Activated naive CD8-positive, alpha-beta T cell treated with anti-CD3 and anti-CD28 coated beads, Interleukin-2, amount 50 U/mL, for 24 hours (primary cell): Measurements from ENCODE around the gene E2F2.

Experiments used
- ATAC-seq: fragments of 150-1000 bp; cut with Tn5 transposase; one replicate; pipeline ENCODE4 v1.10.0; 2021
- DNase-seq: peaks from one replicate; pipeline ENCODE4 v3.0.0; 2021
- H3K27ac Mint-ChIP-seq: one replicate; pipeline ENCODE4 v1.8.0; 2021; ENCODE audit warnings: mild to moderate bottlenecking, mixed read lengths
- H3K27me3 Mint-ChIP-seq: one replicate; pipeline ENCODE4 v1.8.0; 2021; ENCODE audit warnings: mixed read lengths
- H3K36me3 Mint-ChIP-seq: one replicate; pipeline ENCODE4 v1.8.0; 2021; ENCODE audit warnings: low read depth, mixed read lengths
- H3K4me1 Mint-ChIP-seq: one replicate; pipeline ENCODE4 v1.8.0; 2021; ENCODE audit warnings: mixed read lengths
- H3K4me3 Mint-ChIP-seq: one replicate; pipeline ENCODE4 v1.8.0; 2021; ENCODE audit warnings: mild to moderate bottlenecking, moderate library complexity, mixed read lengths
- H3K9me3 Mint-ChIP-seq: one replicate; pipeline ENCODE4 v1.8.0; 2021; ENCODE audit warnings: mixed read lengths

E2F2 gene

DNA sequence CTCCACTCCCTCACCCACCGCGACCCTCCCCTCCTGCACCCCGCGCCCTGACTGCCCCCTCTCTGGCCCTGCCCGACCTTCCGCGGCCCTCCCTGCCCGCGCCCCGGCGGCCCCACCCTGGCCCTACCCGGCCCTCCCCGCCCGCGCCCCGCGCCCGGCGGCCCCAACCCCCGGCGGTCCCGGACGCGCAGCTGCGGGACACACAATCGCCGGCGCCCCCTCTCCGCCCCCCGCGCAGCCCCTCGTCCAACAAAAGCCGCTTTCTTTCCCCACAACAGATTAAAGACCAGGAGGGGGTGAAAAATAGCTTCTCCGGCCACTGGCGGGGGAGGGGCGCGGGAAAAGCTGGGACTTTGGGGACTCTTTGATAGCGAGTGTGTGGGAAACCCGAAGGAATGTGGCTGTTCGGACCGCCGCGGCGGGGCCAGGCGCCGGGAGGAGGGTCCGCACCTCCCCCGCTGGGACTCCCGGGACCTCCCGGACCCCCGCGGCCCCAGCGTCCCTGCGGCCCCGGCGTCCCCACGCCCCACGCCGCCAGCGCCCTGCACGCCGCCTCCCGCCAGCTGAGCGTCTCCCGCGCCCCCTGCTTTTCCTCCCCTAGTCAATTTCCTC is 37.1 kb upstream of the E2F2 start:
- peak; percentile 24 for ATAC-seq
- H3K27ac Mint-ChIP-seq: peak overlapping the region; percentile 95
- no peak for DNase-seq
- H3K27me3 Mint-ChIP-seq: peaks cover 18% of the 10 kb centered on the region
- H3K36me3 Mint-ChIP-seq: no peaks in the 10 kb centered on the region
- peak overlapping the region; percentile 87 for H3K4me3 Mint-ChIP-seq
- H3K9me3 Mint-ChIP-seq: no peaks in the 10 kb centered on the region
- H3K4me1 Mint-ChIP-seq: peaks cover 18% of the 10 kb centered on the region

DNA sequence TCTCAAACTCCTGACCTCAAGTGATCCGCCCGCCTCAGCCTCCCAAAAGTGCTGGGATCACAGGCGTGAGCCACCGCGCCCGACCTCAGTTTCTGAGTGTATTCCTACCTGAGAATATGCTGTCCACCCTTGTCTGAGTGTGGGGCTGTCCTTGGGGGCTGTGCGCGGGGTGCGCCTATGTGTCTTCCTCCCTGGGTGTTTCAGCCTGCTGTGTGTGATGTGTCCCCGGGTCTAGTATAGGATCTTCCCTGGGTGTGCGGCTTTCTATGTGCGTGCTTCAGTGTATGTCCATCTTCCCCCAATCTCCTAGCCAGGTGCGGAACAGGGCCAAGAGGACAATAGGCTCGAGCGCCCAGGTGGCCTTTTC is 36.6 kb upstream of the E2F2 start:
- Mint-ChIP-seq H3K36me3 (no peaks in the 10 kb centered on the region), H3K4me3 (peak overlapping the region; percentile 60), H3K9me3 (no peaks in the 10 kb centered on the region), H3K27ac (peak overlapping the region; percentile 54), H3K4me1 (peaks cover 22% of the 10 kb centered on the region), H3K27me3 (peaks cover 18% of the 10 kb centered on the region)
- ATAC-seq (peak; percentile 20), DNase-seq (no peak)

DNA sequence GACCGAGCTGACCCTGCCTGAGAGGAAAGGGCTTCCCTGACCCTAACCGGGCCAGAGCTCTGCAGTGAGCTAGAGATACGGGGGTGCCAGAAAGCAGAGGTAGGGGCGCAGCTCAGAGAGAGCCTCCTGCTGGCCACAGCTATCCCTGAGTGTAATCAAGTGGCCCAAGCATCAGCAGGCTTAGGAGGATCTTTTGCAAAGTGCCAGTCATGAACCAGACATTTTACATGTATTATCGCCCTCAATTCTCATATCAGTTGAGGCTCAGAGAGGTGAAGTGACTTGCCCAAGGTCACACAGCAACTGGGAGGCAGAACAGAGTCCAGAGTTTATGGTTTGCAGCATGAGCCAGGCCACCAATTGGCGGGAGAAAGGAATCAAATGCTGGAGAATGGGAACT is 35.3 kb upstream of the E2F2 start:
- ATAC-seq (no peak), DNase-seq (no peak)
- H3K27ac Mint-ChIP-seq: peak overlapping the region; percentile 45
- peak overlapping the region; percentile 25 for H3K4me3 Mint-ChIP-seq
- H3K4me1 Mint-ChIP-seq: peaks cover 33% of the 10 kb centered on the region
- no peaks in the 10 kb centered on the region for H3K9me3 Mint-ChIP-seq
- peaks cover 21% of the 10 kb centered on the region for H3K27me3 Mint-ChIP-seq
- H3K36me3 Mint-ChIP-seq: no peaks in the 10 kb centered on the region

DNA sequence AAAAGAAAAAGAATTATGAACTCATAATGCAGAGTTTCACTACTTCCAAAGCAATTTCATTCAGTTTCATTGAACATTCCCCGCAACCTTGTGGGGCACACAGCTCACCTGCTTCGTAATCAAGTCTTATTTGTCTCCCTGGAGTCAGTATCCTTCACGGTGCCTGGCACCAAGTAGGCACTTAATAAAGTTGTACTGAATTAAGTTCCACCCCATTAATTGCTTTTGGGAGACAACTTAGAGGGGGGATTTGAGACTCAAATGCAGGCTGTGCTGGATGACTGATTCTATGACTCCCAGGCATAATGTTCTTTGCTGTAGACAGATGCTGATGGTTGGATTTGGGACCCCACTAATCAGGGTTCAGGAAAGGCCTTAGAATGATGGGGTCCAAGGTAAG is 34.7 kb upstream of the E2F2 start:
- H3K9me3 Mint-ChIP-seq: no peaks in the 10 kb centered on the region
- H3K4me1 Mint-ChIP-seq: peaks cover 37% of the 10 kb centered on the region
- H3K27ac Mint-ChIP-seq: peak overlapping the region; percentile 45
- H3K27me3 Mint-ChIP-seq: peaks cover 22% of the 10 kb centered on the region
- no peaks in the 10 kb centered on the region for H3K36me3 Mint-ChIP-seq
- DNase-seq: no peak
- no peak overlapping the region for H3K4me3 Mint-ChIP-seq
- no peak for ATAC-seq

DNA sequence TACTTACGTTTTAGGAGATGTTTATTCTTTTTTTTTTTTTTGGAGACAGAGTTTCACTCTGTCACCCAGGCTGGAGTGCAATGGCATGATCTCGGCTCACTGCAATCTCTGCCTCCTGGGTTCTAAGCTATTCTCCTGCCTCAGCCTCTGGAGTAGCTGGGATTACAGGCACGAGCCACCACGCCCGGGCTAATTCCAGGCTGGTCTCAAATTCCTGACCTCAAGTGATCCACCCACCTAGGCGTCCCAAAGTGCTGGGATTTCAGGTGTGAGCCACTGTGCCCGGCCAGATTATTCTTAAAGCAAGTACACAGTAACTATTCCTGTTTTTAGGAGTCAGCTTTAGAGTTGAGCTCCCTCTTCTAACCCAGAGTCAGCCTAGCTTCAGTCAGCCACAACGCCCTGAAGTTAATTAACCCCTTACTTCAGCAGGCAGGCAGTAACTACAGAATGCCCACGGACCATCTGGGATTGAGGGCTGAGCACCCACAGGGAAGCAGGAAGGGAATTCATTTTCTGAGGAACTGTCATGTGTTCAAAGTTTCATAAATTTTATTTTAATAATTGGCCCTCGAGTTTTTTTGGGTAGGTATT is 33.6 kb upstream of the E2F2 start:
- DNase-seq (no peak), ATAC-seq (no peak)
- Mint-ChIP-seq H3K27ac (no peak overlapping the region), H3K4me3 (no peak overlapping the region), H3K36me3 (no peaks in the 10 kb centered on the region), H3K9me3 (no peaks in the 10 kb centered on the region), H3K4me1 (peaks cover 48% of the 10 kb centered on the region), H3K27me3 (peaks cover 22% of the 10 kb centered on the region)

DNA sequence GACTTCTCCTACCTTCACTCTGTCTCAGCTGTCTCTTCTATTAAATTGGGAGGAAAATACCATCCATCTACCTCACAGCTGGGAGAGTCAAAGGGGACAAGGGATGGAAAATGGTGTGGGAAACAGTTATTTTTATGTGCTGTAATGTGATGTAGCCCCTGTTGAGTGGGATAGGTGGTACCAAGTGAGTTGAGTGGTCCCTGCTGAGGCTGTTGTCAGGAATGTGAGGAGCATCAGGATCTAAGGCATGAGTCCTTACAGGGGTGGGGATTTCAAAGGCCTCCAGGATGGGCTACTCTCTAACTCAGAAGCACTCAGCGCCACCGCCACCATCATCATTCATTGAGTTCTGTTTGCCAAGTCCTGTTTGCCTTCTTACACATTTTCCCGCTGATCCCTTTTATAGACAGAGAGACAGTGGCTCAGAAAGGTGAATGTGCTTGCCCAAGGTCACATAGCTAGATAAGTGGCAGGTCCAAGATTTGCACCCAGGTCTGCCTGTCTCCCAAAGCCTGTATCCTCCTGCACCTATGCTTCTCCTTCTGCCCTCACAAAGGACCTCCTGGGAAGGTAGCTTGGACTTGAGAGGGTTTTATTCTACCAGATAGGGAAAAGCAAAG is 32.8 kb upstream of the E2F2 start:
- no peak overlapping the region for H3K4me3 Mint-ChIP-seq
- H3K36me3 Mint-ChIP-seq: no peaks in the 10 kb centered on the region
- H3K27me3 Mint-ChIP-seq: peaks cover 21% of the 10 kb centered on the region
- no peak for ATAC-seq
- no peak overlapping the region for H3K27ac Mint-ChIP-seq
- peaks cover 50% of the 10 kb centered on the region for H3K4me1 Mint-ChIP-seq
- no peak for DNase-seq
- no peaks in the 10 kb centered on the region for H3K9me3 Mint-ChIP-seq

DNA sequence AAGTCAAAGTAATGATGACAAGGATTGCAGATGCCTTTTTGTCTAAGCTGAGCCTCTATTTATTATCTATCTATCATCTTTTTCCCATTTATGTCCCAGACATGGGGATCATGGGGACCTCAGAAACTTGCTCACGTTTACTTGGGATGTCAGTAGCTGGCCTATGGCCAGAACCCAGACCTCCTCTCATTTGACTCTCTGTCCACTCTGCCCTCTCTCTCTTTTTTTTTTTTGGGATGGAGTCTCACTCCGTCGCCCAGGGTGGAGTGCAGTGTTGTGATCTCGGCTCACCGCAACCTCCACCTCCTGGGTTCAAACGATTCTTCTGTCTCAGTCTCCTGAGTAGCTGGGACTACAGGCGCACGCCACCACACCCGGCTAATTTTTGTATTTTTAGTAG is 32.0 kb upstream of the E2F2 start:
- peak overlapping the region; percentile 4 for H3K4me3 Mint-ChIP-seq
- ATAC-seq (no peak), DNase-seq (no peak)
- H3K4me1 Mint-ChIP-seq: peaks cover 45% of the 10 kb centered on the region
- H3K27ac Mint-ChIP-seq: peak overlapping the region; percentile 59
- H3K36me3 Mint-ChIP-seq: peaks cover 8% of the 10 kb centered on the region
- peaks cover 15% of the 10 kb centered on the region for H3K27me3 Mint-ChIP-seq
- H3K9me3 Mint-ChIP-seq: no peaks in the 10 kb centered on the region

DNA sequence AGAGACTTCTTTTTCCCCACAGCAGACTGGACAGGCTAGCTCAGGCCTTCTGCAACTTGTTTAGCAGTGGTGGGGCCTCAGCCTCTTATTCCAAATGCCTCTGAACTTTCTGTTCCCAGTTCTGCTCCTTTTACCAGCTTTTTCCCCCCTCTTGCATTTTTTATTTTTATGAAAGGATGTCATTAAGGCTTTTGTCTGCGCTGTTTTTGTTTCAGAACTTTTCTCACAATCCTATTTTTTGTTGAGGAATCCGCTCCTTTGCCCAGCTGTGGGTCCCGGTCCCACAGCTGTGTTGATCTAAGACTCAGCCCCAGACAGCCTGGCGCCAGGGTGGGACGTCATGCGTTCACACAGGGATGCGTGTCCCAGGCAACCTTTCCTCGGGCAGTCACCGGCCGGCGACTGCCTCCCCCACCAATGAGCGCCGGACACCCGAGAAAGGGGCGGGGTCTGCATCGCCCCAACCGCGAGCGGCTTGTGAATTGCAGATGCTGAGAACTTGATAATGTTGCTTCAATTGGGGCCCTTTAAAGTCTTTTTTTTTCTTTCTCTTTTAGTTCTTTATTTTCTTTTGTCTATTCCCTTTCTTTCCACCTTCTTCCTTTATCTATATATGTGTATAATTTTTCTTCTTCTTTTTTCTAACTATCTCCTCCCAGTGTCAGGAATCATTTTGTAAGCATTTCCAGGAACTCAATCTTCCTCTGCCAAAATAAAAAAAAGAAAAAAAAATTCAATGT is 31.3 kb upstream of the E2F2 start:
- Mint-ChIP-seq H3K27me3 (peaks cover 13% of the 10 kb centered on the region), H3K27ac (no peak overlapping the region), H3K36me3 (peaks cover 15% of the 10 kb centered on the region), H3K4me1 (peaks cover 48% of the 10 kb centered on the region), H3K4me3 (peak overlapping the region; percentile 46), H3K9me3 (no peaks in the 10 kb centered on the region)
- ATAC-seq (no peak), DNase-seq (peak; percentile 63)

DNA sequence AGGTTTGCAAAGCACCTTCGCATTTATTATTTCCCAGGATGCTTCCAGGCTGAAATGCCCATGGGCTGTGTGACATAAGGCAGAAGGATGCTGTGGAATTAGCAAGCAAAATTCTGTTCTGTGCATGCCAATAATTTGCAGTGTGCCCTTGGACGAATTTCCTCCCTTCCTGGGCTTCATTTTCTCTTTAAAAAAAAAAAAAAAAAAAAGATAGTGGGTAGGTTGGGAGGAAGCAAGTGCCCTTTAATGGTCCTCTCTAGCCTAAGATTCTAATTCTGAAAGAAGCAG is 30.7 kb upstream of the E2F2 start:
- peaks cover 20% of the 10 kb centered on the region for H3K36me3 Mint-ChIP-seq
- peaks cover 11% of the 10 kb centered on the region for H3K27me3 Mint-ChIP-seq
- ATAC-seq: no peak
- DNase-seq: no peak
- H3K27ac Mint-ChIP-seq: no peak overlapping the region
- no peak overlapping the region for H3K4me3 Mint-ChIP-seq
- H3K9me3 Mint-ChIP-seq: no peaks in the 10 kb centered on the region
- peaks cover 51% of the 10 kb centered on the region for H3K4me1 Mint-ChIP-seq

DNA sequence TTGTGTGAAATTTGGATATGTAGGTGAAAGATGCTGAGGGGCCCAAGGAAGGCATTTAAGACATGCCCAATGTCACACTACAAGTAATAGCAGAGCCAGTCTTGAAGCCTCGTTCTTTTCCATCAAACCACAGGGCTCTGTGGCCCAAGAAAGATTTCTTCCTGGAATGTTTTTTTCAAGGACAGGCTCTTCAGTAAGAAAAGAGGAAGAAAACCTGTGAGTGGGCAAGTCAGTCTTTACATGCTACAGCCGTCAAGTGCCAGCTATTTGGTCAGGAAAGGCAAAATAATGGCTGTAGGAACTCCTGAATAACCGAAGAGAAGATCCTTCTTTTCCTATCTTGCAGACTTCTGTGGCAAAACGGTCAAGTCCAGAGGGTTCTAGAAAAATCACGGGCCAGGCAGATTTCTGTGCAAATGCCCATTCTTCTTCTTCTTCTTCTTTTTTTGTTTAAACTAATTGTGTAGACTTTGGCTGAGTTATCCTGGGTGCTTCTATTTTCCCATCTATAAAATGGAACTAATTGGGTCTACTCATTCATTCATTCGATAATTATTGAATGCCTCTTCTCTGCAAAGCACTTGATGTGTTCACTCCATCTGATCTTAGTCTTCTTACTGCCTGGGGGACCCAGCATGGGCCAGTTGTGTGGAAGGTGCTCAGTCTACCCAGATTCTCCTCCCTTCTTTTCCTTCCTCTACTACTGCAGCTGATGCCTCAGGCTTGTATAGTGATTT is 30.2 kb upstream of the E2F2 start:
- H3K4me3 Mint-ChIP-seq: no peak overlapping the region

DNA sequence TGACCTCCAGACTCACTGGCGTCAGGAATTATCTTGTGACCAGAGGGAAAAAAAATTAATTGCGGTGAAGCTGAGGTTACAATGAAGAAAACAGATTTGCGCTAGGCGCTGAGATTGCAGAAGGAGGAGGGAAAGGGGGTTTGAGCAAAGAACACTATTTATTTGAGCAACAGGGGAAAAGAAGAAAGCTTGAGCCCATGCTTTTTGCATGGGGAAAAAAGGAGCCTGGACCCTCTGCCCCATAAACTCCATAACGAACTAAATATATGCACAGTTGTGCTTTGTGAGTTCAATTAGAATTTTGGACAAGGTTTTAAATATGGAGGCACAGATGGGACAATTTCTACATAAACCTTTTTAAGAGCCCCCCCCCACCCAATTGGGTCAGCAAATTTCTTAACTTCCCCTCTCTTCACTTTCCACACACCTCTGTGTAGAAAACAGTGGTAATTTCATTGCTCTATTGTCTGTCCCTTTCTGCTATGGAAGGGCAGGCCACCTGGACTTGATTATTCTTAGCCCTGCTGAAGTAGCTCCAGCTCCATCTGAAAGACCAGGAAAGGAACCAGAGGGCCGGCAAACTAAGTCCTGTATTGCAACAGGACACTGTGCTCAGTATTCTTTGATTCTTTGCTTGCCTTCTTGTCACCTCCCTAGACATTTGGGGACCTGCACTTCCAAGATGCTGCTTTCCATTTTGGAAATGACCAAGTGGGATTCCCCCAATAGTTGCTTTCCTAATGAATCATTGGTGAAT is 29.1 kb upstream of the E2F2 start:
- H3K4me3 Mint-ChIP-seq: peak overlapping the region; percentile 94
- ATAC-seq (no peak), DNase-seq (no peak)
- peak overlapping the region; percentile 85 for H3K27ac Mint-ChIP-seq
- H3K36me3 Mint-ChIP-seq: peaks cover 23% of the 10 kb centered on the region
- H3K27me3 Mint-ChIP-seq: peaks cover 7% of the 10 kb centered on the region
- H3K9me3 Mint-ChIP-seq: no peaks in the 10 kb centered on the region
- H3K4me1 Mint-ChIP-seq: peaks cover 63% of the 10 kb centered on the region

More for the DNA sequence above, 30.2 kb upstream of the E2F2 start:
- Mint-ChIP-seq H3K9me3 (no peaks in the 10 kb centered on the region), H3K27me3 (peaks cover 9% of the 10 kb centered on the region), H3K36me3 (peaks cover 23% of the 10 kb centered on the region), H3K27ac (no peak overlapping the region), H3K4me1 (peaks cover 54% of the 10 kb centered on the region)
- no peak for DNase-seq
- no peak for ATAC-seq

DNA sequence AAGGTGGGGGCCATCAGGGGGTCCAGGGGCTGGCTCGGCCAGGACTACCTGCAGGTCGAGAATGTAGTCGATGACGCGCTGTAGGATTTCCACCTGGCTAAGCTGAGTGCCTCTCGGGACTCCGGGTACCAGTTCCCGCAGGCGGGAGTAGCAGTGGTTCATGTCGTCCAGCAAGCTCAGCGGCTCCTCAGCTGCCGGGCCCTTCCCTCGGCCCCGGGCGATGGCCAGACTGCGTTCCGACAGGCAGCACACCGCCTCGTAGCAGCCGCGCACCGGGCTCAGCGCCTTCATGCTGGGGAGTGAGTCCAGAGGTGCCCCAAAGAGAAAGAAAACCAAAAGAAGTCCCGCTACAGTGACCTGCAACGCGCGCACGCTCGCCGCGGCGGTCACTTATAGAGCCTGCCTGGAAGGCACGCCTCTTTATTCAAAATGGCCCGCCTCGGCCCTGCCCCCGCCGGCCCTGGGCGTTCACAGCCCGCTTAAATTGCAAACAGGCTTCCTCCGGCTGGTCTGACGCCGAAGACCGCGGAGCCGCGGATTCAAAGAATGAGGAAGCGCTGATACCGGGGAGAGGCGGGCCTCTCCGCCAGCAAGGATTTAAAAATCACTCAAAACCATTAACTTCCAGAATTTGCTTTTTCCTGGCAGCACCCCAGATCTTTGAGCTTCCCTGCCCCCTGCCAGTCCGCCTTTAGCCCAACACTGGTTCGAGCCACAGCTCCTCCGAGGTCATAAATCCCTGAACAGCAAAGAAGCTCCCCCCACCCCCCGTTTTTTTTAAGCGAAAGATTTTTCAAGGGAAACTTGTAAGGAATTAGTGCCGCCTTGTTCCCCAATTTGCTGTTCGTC is 28.3 kb upstream of the E2F2 start, which contains the start of gene ID3:
ID3 (minus strand) TSS at position 366 of the 849 bp plus-strand sequence; CDS start at position 291, 75 bp downstream.
- H3K36me3 Mint-ChIP-seq: peaks cover 23% of the 10 kb centered on the region
- H3K4me3 Mint-ChIP-seq: peak within 1 kb of the TSS; percentile 94
- H3K9me3 Mint-ChIP-seq: no peaks in the 10 kb centered on the region
- ATAC-seq (peak; percentile 75), DNase-seq (peak; percentile 97)
- H3K27me3 Mint-ChIP-seq: peaks cover 7% of the 10 kb centered on the region
- H3K4me1 Mint-ChIP-seq: peaks cover 67% of the 10 kb centered on the region
- peak within 1 kb of the TSS; percentile 85 for H3K27ac Mint-ChIP-seq

DNA sequence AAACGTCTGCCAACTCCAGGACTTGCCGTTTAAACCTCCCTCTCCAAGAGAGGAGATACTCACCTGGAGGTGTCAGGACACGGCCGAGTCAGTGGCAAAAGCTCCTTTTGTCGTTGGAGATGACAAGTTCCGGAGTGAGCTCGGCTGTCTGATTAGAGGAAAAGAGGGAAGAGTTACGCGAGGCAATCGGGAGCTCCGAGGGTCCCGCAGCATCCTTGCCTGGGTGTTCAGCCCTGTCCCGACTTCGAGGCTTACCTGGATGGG is 27.8 kb upstream of the E2F2 start:
- Mint-ChIP-seq H3K27me3 (peaks cover 7% of the 10 kb centered on the region), H3K4me3 (peak overlapping the region; percentile 94), H3K27ac (peak overlapping the region; percentile 85), H3K9me3 (no peaks in the 10 kb centered on the region), H3K36me3 (peaks cover 23% of the 10 kb centered on the region), H3K4me1 (peaks cover 72% of the 10 kb centered on the region)
- ATAC-seq (no peak), DNase-seq (no peak)
